H1 (cell line): Measurements from ENCODE around the gene YWHAB. TPM values are rescaled to one million over a fixed set of nuclear protein-coding genes. Genes with fewer than 3 reads are reported as not detected.

Source experiments
- CHD2 ChIP-seq: IDR thresholded peaks from 2 replicates; pipeline ENCODE4 v1.6.1; 2012; ENCODE audit warnings: low read length, improper control_type of control experiment
- SP4 ChIP-seq: IDR thresholded peaks from 2 replicates; pipeline ENCODE4 v1.6.1; 2012; ENCODE audit warnings: low read length, inconsistent platforms
- TAF1 ChIP-seq: IDR thresholded peaks from 2 replicates; pipeline ENCODE4 v1.6.1; 2011; ENCODE audit warnings: mild to moderate bottlenecking, low read depth, low read length
- polyA plus RNA-seq, 7 experiments: library from polyadenylated mRNA; depleted of rRNA in 3 of 7; stranded (reverse) in 5 of 7; unstranded in 2 of 7; fragments of >200 nt in 5 of 7; fragments of 200-250 nt in 2 of 7; gene quantifications; 1 replicate in 5 of 7; 2 replicates in 1 of 7; 4 replicates in 1 of 7; pipeline versions ENCODE4 v1.2.1 to v1.2.3, GENCODE V29; 2011 to 2013; ENCODE audit warnings: missing spikeins in 2 of 7, mixed read lengths in 2 of 7
- total RNA-seq: library from RNA; stranded (reverse); fragmentation: NEBNext Ultra II Directional; extraction: Animal tissue kit (Norgen Biotek cat#: 25700); gene quantifications from 2 replicates; pipeline ENCODE4 v1.2.1, GENCODE V29; 2021

YWHAB gene
- total and polyA plus RNA-seq, 2 of the 8 experiments (the other 6 are each of a cell fraction or from before 2014, with no cell fraction given), result 72.9 to 256 TPM

- TF ChIP-seq SP4, result no peak
- no peak for TF ChIP-seq TAF1
- TF ChIP-seq CHD2, result no peak
Observed at GRCh38 chr20:44848254-44849015, 37.1 kb upstream of the YWHAB start (continued).
